ENCODE data around the gene GANC.

- no peak for TF ChIP-seq CTCF (IDR thresholded peaks at IDR 0.05)
- no peak for TF ChIP-seq POLR2A (IDR thresholded peaks at IDR 0.05)
These were observed 87.0 kb downstream of the GANC start for GRCh38 chr15:42359985-42360384.
